ENCODE measurements around the gene XCL1. TPM values are rescaled to one million over a fixed set of nuclear protein-coding genes. Genes with fewer than 3 reads are reported as not detected.

The XCL1 gene
- total and polyA plus RNA-seq, 2 of the 13 experiments (the other 11 are each of a cell fraction or from before 2014, with no cell fraction given): 2.5 to 7.6 TPM

DNA sequence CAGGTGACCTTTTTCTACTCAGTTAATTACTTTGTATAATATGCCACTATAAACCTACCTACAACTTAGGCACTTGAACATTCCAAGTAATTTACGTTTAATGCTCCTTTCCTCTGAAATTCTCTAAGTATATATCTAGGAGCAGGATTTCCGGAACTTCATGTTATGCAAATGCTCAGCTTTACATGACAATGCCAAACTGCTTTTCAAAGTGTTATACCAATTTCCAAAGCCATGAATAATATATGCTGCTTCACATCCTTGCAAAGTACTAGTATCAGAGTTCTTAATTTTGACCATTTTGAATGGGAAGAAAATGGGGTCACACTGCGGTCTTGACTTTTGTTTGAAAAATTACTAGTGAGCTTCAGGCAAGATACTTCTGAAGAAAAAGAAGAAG is 5.8 kb upstream of the XCL1 start:
- Histone ChIP-seq H3K4me2 (ENCODE audit: low read depth, low read length) (no peak overlapping the region), H3K27me3 (ENCODE audit: control insufficient read depth in 1 of 2, insufficient read depth in 2 of 2, low read length in 2 of 2) (no peaks in the 10 kb centered on the region), H3K36me3 (replicated peaks in 1 of 2; ENCODE audit: control insufficient read depth in 1 of 2, insufficient read depth in 2 of 2, low read length in 2 of 2) (no peaks in the 10 kb centered on the region), H3K79me2 (ENCODE audit: insufficient read depth, low read length) (no peaks in the 10 kb centered on the region), H3K4me1 (ENCODE audit: insufficient read depth, low read length) (peaks cover 16% of the 10 kb centered on the region; the same call in 1 of the 2 replicates), H3K9me3 (ENCODE audit: low read length) (no peaks in the 10 kb centered on the region), H3K4me3 (replicated peaks in 1 of 3; ENCODE audit: insufficient read depth in 1 of 3, low read depth in 2 of 3, low read length in 3 of 3) (no peak overlapping the region), H3K27ac (ENCODE audit: extremely low read length, insufficient read depth, low read length) (no peak overlapping the region), H4K20me1 (ENCODE audit: insufficient read depth, low read length) (no peaks in the 10 kb centered on the region), H2AFZ (ENCODE audit: low read length) (no peak overlapping the region), H3K9ac (ENCODE audit: insufficient read depth, low read depth, low read length) (no peak overlapping the region)
- no TSS peak for BruUV-seq (replicated peaks)
- POLR2A ChIA-PET: no interaction called here
- TF ChIP-seq SIX1 (CRISPR knock-in tag; IDR thresholded peaks at IDR 0.05; ENCODE audit: borderline replicate concordance): no peak
- no peak for TF ChIP-seq ZNF619 (CRISPR knock-in tag; IDR thresholded peaks at IDR 0.05)
- TF ChIP-seq RAD21 (CRISPR knock-in tag; IDR thresholded peaks at IDR 0.05): no peak
- no peak for TF ChIP-seq ETV6 (CRISPR knock-in tag; conservative IDR thresholded peaks at IDR 0.05)
- no peak for TF ChIP-seq BRD4 (CRISPR knock-in tag; IDR thresholded peaks at IDR 0.05)
- TF ChIP-seq, protein P1, sequence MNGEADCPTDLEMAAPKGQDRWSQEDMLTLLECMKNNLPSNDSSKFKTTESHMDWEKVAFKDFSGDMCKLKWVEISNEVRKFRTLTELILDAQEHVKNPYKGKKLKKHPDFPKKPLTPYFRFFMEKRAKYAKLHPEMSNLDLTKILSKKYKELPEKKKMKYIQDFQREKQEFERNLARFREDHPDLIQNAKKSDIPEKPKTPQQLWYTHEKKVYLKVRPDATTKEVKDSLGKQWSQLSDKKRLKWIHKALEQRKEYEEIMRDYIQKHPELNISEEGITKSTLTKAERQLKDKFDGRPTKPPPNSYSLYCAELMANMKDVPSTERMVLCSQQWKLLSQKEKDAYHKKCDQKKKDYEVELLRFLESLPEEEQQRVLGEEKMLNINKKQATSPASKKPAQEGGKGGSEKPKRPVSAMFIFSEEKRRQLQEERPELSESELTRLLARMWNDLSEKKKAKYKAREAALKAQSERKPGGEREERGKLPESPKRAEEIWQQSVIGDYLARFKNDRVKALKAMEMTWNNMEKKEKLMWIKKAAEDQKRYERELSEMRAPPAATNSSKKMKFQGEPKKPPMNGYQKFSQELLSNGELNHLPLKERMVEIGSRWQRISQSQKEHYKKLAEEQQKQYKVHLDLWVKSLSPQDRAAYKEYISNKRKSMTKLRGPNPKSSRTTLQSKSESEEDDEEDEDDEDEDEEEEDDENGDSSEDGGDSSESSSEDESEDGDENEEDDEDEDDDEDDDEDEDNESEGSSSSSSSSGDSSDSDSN (CRISPR knock-in tag; IDR thresholded peaks at IDR 0.05): no peak
- TF ChIP-seq ZNF556 (CRISPR knock-in tag; IDR thresholded peaks at IDR 0.05; ENCODE audit: borderline replicate concordance): no peak
- TF ChIP-seq ZNF17 (CRISPR knock-in tag; IDR thresholded peaks at IDR 0.05): no peak
- TF ChIP-seq MAFF (IDR thresholded peaks at IDR 0.05; ENCODE audit: low read depth, low read length): no peak
- TF ChIP-seq, protein P2, sequence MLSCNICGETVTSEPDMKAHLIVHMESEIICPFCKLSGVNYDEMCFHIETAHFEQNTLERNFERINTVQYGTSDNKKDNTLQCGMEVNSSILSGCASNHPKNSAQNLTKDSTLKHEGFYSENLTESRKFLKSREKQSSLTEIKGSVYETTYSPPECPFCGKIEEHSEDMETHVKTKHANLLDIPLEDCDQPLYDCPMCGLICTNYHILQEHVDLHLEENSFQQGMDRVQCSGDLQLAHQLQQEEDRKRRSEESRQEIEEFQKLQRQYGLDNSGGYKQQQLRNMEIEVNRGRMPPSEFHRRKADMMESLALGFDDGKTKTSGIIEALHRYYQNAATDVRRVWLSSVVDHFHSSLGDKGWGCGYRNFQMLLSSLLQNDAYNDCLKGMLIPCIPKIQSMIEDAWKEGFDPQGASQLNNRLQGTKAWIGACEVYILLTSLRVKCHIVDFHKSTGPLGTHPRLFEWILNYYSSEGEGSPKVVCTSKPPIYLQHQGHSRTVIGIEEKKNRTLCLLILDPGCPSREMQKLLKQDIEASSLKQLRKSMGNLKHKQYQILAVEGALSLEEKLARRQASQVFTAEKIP (CRISPR knock-in tag; IDR thresholded peaks at IDR 0.05; ENCODE audit: borderline replicate concordance): no peak
- TF ChIP-seq RBAK (CRISPR knock-in tag; IDR thresholded peaks at IDR 0.05): no peak
- TF ChIP-seq ZFP82 (CRISPR knock-in tag; IDR thresholded peaks at IDR 0.05; ENCODE audit: borderline replicate concordance): no peak
- no peak for TF ChIP-seq PRPF4 (IDR thresholded peaks at IDR 0.05; ENCODE audit: low read depth, low read length, poor library complexity, severe bottlenecking)
- TF ChIP-seq RCOR2 (CRISPR knock-in tag; IDR thresholded peaks at IDR 0.05): no peak
- CTCF ChIA-PET (ENCODE audit: low intra/inter-chr PET ratio, low total read pairs): no interaction called here
- no peak for FAIRE-seq
- ATAC-seq: no peak
- 85% methylated on average over 3 of the region's 3 CpGs for WGBS (ENCODE audit: low lambda C conversion rate)
- intact Hi-C loops (cut with micrococcal nuclease; ENCODE audit: unreplicated experiment): no loop called here
- DNase-seq (ENCODE audit: low spot score): no peak
- in situ Hi-C loops (cut with HindIII; ENCODE audit: extremely low pct_ligation_motif_present, low pct_unique_long_range_greater_than_20kb): no loop called here
